ENCODE data around the gene SLC35E3.

Gene SLC35E3

GRCh38 chr12:68788554-68789143 is 42.7 kb downstream of the SLC35E3 start:
- Histone ChIP-seq H3K9ac (ENCODE audit: low read length) (no peak overlapping the region), H3K9me2 (replicated peaks; ENCODE audit: insufficient read depth, low read length) (no peaks in the 10 kb centered on the region), H3K27me3 (replicated peaks; ENCODE audit: insufficient read depth, low read length) (no peaks in the 10 kb centered on the region), H3K27ac (ENCODE audit: low read length) (no peak overlapping the region), H3K4me1 (ENCODE audit: low read length) (peaks cover 12% of the 10 kb centered on the region; the same call in 1 of the 2 replicates), H4K20me1 (ENCODE audit: insufficient read depth, low read length) (no peaks in the 10 kb centered on the region), H3K79me2 (ENCODE audit: low read length) (no peaks in the 10 kb centered on the region), H3K4me2 (ENCODE audit: low read depth, low read length) (no peak overlapping the region), H3F3A (ENCODE audit: insufficient read depth, low read length) (no peaks in the 10 kb centered on the region), H3K9me3 (replicated peaks; ENCODE audit: insufficient read depth, low read length) (no peaks in the 10 kb centered on the region), H3K36me3 (replicated peaks; ENCODE audit: insufficient read depth, low read length) (no peaks in the 10 kb centered on the region), H3K4me3 (ENCODE audit: low read length) (no peak overlapping the region), H2AFZ (ENCODE audit: low read length) (no peak overlapping the region)
- TF ChIP-seq CTCF (IDR thresholded peaks at IDR 0.05; ENCODE audit: low read length) (no peak), EZH2phosphoT487 (IDR thresholded peaks at IDR 0.05; ENCODE audit: low read length) (no peak), EZH2 (optimal IDR thresholded peaks at IDR 0.05; ENCODE audit: low read depth, low read length) (no peak)
- no peak for DNase-seq

- no peaks in the 10 kb centered on the region for H3K79me2 ChIP-seq (ENCODE audit: low read length)
- H3K27me3 ChIP-seq (replicated peaks; ENCODE audit: insufficient read depth, low read length) = no peaks in the 10 kb centered on the region
- H3K9ac ChIP-seq (ENCODE audit: low read length) = no peak overlapping the region
- H3K4me3 ChIP-seq (ENCODE audit: low read length) = no peak overlapping the region
- no peaks in the 10 kb centered on the region for H3K9me2 ChIP-seq (replicated peaks; ENCODE audit: insufficient read depth, low read length)
- no peaks in the 10 kb centered on the region for H3K9me3 ChIP-seq (replicated peaks; ENCODE audit: insufficient read depth, low read length)
- no peak for DNase-seq
- no peaks in the 10 kb centered on the region for H4K20me1 ChIP-seq (ENCODE audit: insufficient read depth, low read length)
- H3K4me2 ChIP-seq (ENCODE audit: low read depth, low read length) = no peak overlapping the region
- no peaks in the 10 kb centered on the region for H3F3A ChIP-seq (ENCODE audit: insufficient read depth, low read length)
- H3K36me3 ChIP-seq (replicated peaks; ENCODE audit: insufficient read depth, low read length) = no peaks in the 10 kb centered on the region
- TF ChIP-seq EZH2 (optimal IDR thresholded peaks at IDR 0.05; ENCODE audit: low read depth, low read length) = no peak
- no peak for TF ChIP-seq CTCF (IDR thresholded peaks at IDR 0.05; ENCODE audit: low read length)
- no peak for TF ChIP-seq EZH2phosphoT487 (IDR thresholded peaks at IDR 0.05; ENCODE audit: low read length)
- H3K27ac ChIP-seq (ENCODE audit: low read length) = no peak overlapping the region
- H3K4me1 ChIP-seq (ENCODE audit: low read length) = peaks cover 12% of the 10 kb centered on the region; the same call in 1 of the 2 replicates
- no peak overlapping the region for H2AFZ ChIP-seq (ENCODE audit: low read length)
Observed at GRCh38 chr12:68789144-68789878, 43.3 kb downstream of the SLC35E3 start.

- no peak overlapping the region for H3K4me2 ChIP-seq (ENCODE audit: low read depth, low read length)
- TF ChIP-seq CTCF (IDR thresholded peaks at IDR 0.05; ENCODE audit: low read length) = no peak
- TF ChIP-seq EZH2 (optimal IDR thresholded peaks at IDR 0.05; ENCODE audit: low read depth, low read length) = no peak
- no peak for TF ChIP-seq EZH2phosphoT487 (IDR thresholded peaks at IDR 0.05; ENCODE audit: low read length)
- H2AFZ ChIP-seq (ENCODE audit: low read length) = no peak overlapping the region
- H3K9me3 ChIP-seq (replicated peaks; ENCODE audit: insufficient read depth, low read length) = no peaks in the 10 kb centered on the region
- no peak overlapping the region for H3K4me3 ChIP-seq (ENCODE audit: low read length)
- H3K36me3 ChIP-seq (replicated peaks; ENCODE audit: insufficient read depth, low read length) = no peaks in the 10 kb centered on the region
- peaks cover 12% of the 10 kb centered on the region; the same call in 1 of the 2 replicates for H3K4me1 ChIP-seq (ENCODE audit: low read length)
- H3F3A ChIP-seq (ENCODE audit: insufficient read depth, low read length) = no peaks in the 10 kb centered on the region
- no peaks in the 10 kb centered on the region for H3K9me2 ChIP-seq (replicated peaks; ENCODE audit: insufficient read depth, low read length)
- H3K27ac ChIP-seq (ENCODE audit: low read length) = no peak overlapping the region
- no peaks in the 10 kb centered on the region for H4K20me1 ChIP-seq (ENCODE audit: insufficient read depth, low read length)
- no peaks in the 10 kb centered on the region for H3K79me2 ChIP-seq (ENCODE audit: low read length)
- DNase-seq = no peak
- H3K9ac ChIP-seq (ENCODE audit: low read length) = no peak overlapping the region
- H3K27me3 ChIP-seq (replicated peaks; ENCODE audit: insufficient read depth, low read length) = no peaks in the 10 kb centered on the region
Observed at GRCh38 chr12:68790081-68790951, 44.3 kb downstream of the SLC35E3 start.

Measured in MM.1S (cell line).